GM12878 (cell line): ENCODE measurements around the gene SDHC. TPM values are rescaled to one million over a fixed set of nuclear protein-coding genes. Genes with fewer than 3 reads are reported as not detected.
A peak's percentile ranks its signal among the peaks of the same experiment; 100 is the strongest.

Experiments used
- ATAC-seq: fragments of 200-7000 bp; cut with Tn5 transposase; 3 replicates; pipeline ENCODE4 v1.9.1; 2020; ENCODE audit warnings: mild to moderate bottlenecking, moderate library complexity
- BruUV-seq: library from RNA; stranded (reverse); fragments of 400-500 nt; replicated peaks from 2 replicates; lab custom pipeline; 2021; lab: Mats Ljungman, UMichigan
- CTCF ChIA-PET: fragments of 300-600 bp; sonication (Branson Sonifier 250); formaldehyde crosslinking; extraction: SDS; loops from one replicate; lab custom pipeline; 2021; ENCODE audit warnings: inconsistent platforms; lab: Yijun Ruan, JAX
- POLR2A ChIA-PET: fragments of 350-600 bp; formaldehyde crosslinking; extraction: SDS; loops from one replicate; lab custom pipeline; 2021; ENCODE audit warnings: inconsistent platforms; lab: Charles Lee
- RAD21 ChIA-PET: fragments of 300-600 bp; sonication (Branson Sonifier 250); formaldehyde crosslinking; loops from one replicate; lab custom pipeline; 2023; ENCODE audit warnings: antibody characterized with exemption; ENCODE audit not compliant: unreplicated experiment; lab: Charles Lee
- SMC1A ChIA-PET: fragments of 300-600 bp; sonication (Branson Sonifier 250); formaldehyde crosslinking; loops from one replicate; lab custom pipeline; 2023; ENCODE audit not compliant: unreplicated experiment, uncharacterized antibody; lab: Charles Lee
- DNase-seq: peaks from one replicate; pipeline ENCODE4 v3.0.0-alpha.2; 2011; ENCODE audit warnings: low read depth, low spot score
- FAIRE-seq: peaks from 3 replicates; lab custom pipeline; 2011; peaks lifted over from hg19 to GRCh38; lab: Jason Lieb, UNC
- H2AFZ ChIP-seq: 2 replicates; pipeline ENCODE4 v1.6.0; 2011; ENCODE audit warnings: low read depth, low read length, control low read depth; ENCODE audit not compliant: control insufficient read depth
- H3K27ac ChIP-seq: 2 replicates; pipeline ENCODE4 v1.5.1; 2011; ENCODE audit warnings: control low read depth; ENCODE audit not compliant: control insufficient read depth, insufficient read depth
- H3K27me3 ChIP-seq, 2 experiments: replicated peaks in 1 of 2; 2 replicates each; pipeline versions ENCODE4 v1.6.0 to v1.6.1; 2011; ENCODE audit warnings: low read length in 1 of 2; ENCODE audit not compliant: control insufficient read depth in 2 of 2, insufficient read depth in 2 of 2
- H3K36me3 ChIP-seq, 2 experiments: 2 replicates each; pipeline ENCODE4 v1.5.1; 2011; ENCODE audit warnings: low read length in 1 of 2; ENCODE audit not compliant: control insufficient read depth in 2 of 2, insufficient read depth in 2 of 2
- H3K4me1 ChIP-seq: 2 replicates; pipeline ENCODE4 v1.6.1; 2011; ENCODE audit warnings: mild to moderate bottlenecking, low read length, moderate library complexity, mixed read lengths; ENCODE audit not compliant: control insufficient read depth, insufficient read depth
- H3K4me2 ChIP-seq: 2 replicates; pipeline ENCODE4 v1.6.0; 2011; ENCODE audit warnings: control low read depth; ENCODE audit not compliant: control insufficient read depth, insufficient read depth
- H3K4me3 ChIP-seq: fragments of 200-600 bp; sonication (generic); 2 replicates; pipeline ENCODE4 v1.5.1; 2016
- H3K79me2 ChIP-seq: 2 replicates; pipeline ENCODE4 v1.6.0; 2011; ENCODE audit warnings: low read length; ENCODE audit not compliant: control insufficient read depth, insufficient read depth
- H3K9ac ChIP-seq: 2 replicates; pipeline ENCODE4 v1.8.0; 2011; ENCODE audit warnings: low read length, control low read depth, mixed read lengths; ENCODE audit not compliant: control insufficient read depth, insufficient read depth
- H3K9me3 ChIP-seq: replicated peaks from 3 replicates; pipeline ENCODE4 v1.5.1; 2011; ENCODE audit warnings: mild to moderate bottlenecking, low read length; ENCODE audit not compliant: control insufficient read depth, insufficient read depth
- H4K20me1 ChIP-seq: 2 replicates; pipeline ENCODE4 v1.6.0; 2011; ENCODE audit not compliant: control insufficient read depth, insufficient read depth
- CBFB ChIP-seq: IDR thresholded peaks from 2 replicates; pipeline ENCODE4 v1.6.1; 2016; ENCODE audit warnings: antibody characterized with exemption, low read depth
- CHD4 ChIP-seq: fragments of 200-600 bp; sonication (generic); IDR thresholded peaks from 2 replicates; pipeline ENCODE4 v1.6.1; 2016; ENCODE audit warnings: mild to moderate bottlenecking
- ESRRA ChIP-seq: IDR thresholded peaks from 2 replicates; pipeline ENCODE4 v1.6.1; 2012; ENCODE audit warnings: mild to moderate bottlenecking, low read length, improper control_type of control experiment
- GABPA ChIP-seq: IDR thresholded peaks from 2 replicates; pipeline ENCODE4 v1.6.1; 2014; ENCODE audit warnings: antibody characterized with exemption, low read depth, mild to moderate bottlenecking, inconsistent platforms
- KAT2A ChIP-seq: conservative IDR thresholded peaks from 2 replicates; pipeline ENCODE4 v1.6.1; 2011; ENCODE audit warnings: low read depth, low read length; ENCODE audit not compliant: control insufficient read depth
- MEF2A ChIP-seq: IDR thresholded peaks from 2 replicates; pipeline ENCODE4 v1.6.1; 2011; ENCODE audit warnings: low read depth, mild to moderate bottlenecking, low read length, moderate library complexity; ENCODE audit not compliant: insufficient read depth
- MEF2B ChIP-seq: fragments of 450-650 bp; IDR thresholded peaks from 2 replicates; pipeline ENCODE4 v1.6.1; 2018; ENCODE audit warnings: mild to moderate bottlenecking, moderate library complexity; ENCODE audit not compliant: partially characterized antibody, poor library complexity, severe bottlenecking
- RAD21 ChIP-seq: IDR thresholded peaks from 2 replicates; pipeline ENCODE4 v1.6.1; 2011; ENCODE audit warnings: mild to moderate bottlenecking, low read depth, low read length, moderate library complexity; ENCODE audit not compliant: insufficient read depth
- REST ChIP-seq: IDR thresholded peaks from 2 replicates; pipeline ENCODE4 v1.6.1; 2012; ENCODE audit warnings: mild to moderate bottlenecking, low read depth, low read length
- TARDBP ChIP-seq: IDR thresholded peaks from 2 replicates; pipeline ENCODE4 v1.6.1; 2016; ENCODE audit warnings: borderline replicate concordance
- TCF12 ChIP-seq: IDR thresholded peaks from 2 replicates; pipeline ENCODE4 v1.6.1; 2011; ENCODE audit warnings: low read depth, mild to moderate bottlenecking, low read length
- ZNF24 ChIP-seq: fragments of 450-650 bp; IDR thresholded peaks from 2 replicates; pipeline ENCODE4 v1.6.1; 2017; ENCODE audit warnings: antibody characterized with exemption, mild to moderate bottlenecking
- WGBS: methylation state at CpG from one replicate; pipeline ENCODE4 v1.1.6; 2016; ENCODE audit warnings: low lambda C conversion rate; ENCODE audit not compliant: insufficient replicate concordance, insufficient coverage; ENCODE audit errors: missing lambda C conversion rate; 5-methylcytosine and 5-hydroxymethylcytosine counted together
- in situ Hi-C: fragments of 300-500 bp; cut with MboI; formaldehyde crosslinking; loops from 9 replicates; pipeline ENCODE4 v1.14.3; 2018; ENCODE audit warnings: mixed read lengths
- intact Hi-C: fragments of 100-400 bp; cut with micrococcal nuclease; formaldehyde crosslinking; loops from one replicate; pipeline ENCODE4 v1.14.2; 2022; ENCODE audit not compliant: unreplicated experiment
- polyA plus RNA-seq, 11 experiments: library from polyadenylated mRNA; depleted of rRNA in 4 of 11; unstranded in 6 of 11; stranded (reverse) in 5 of 11; fragments of >200 nt; fragmentation: Nextera tagmentation in 4 of 11; fragmentation: Illumina TruSeq in 1 of 11; extraction: Ambion mirVana in 4 of 11; extraction: Trizol in 1 of 11; gene quantifications; 1 replicate in 1 of 11; 2 replicates in 10 of 11; pipeline versions ENCODE4 v1.2.1 to v1.2.3, GENCODE V29; 2011 to 2016; ENCODE audit warnings: inconsistent platforms in 2 of 11, missing spikeins in 2 of 11, low read depth in 1 of 11
- total RNA-seq, 4 experiments: library from RNA; depleted of rRNA in 3 of 4; stranded (reverse); fragments of >200 nt in 3 of 4; fragmentation: Illumina TruSeq in 1 of 4; extraction: Trizol in 1 of 4; gene quantifications; 2 replicates each; pipeline versions ENCODE4 v1.2.1 to v1.2.3, GENCODE V29; 2013 to 2021

Gene SDHC
- total and polyA plus RNA-seq, 10 of the 15 experiments (the other 5 are each of a cell fraction or from before 2014, with no cell fraction given), result 18.4 to 340 (median 178) TPM

- peak overlapping the region; percentile 97 for H3K27ac ChIP-seq
- RAD21 ChIA-PET, result no interaction called here
- POLR2A ChIA-PET, result no interaction called here
- peak overlapping the region; percentile 99 for H3K9ac ChIP-seq
- peak overlapping the region; percentile 97 for H2AFZ ChIP-seq
- intact Hi-C loops, result loop anchor here (10.0 kb wide), 2 partner anchors 136 to 346 kb away; partner anchors contain the start of gene DUSP12
- H3K79me2 ChIP-seq, result no peaks in the 10 kb centered on the region
- H3K4me1 ChIP-seq, result 0 out of 2 replicates have a peak, but pooled peaks cover 3% of the 10 kb centered on the region
- TF ChIP-seq RAD21 (no peak), KAT2A (no peak), GABPA (no peak), MEF2A (0 out of 2 replicates have a peak, but pooled peaks have one; percentile 10), TARDBP (no peak), REST (0 out of 2 replicates have a peak, but pooled peaks have one; percentile 19), TCF12 (no peak), ESRRA (no peak), MEF2B (no peak), CHD4 (no peak), ZNF24 (peak; percentile 3), CBFB (no peak)
- TF ChIP-seq, all 136 proteins: peak for 3
- H3K36me3 ChIP-seq, result no peaks in the 10 kb centered on the region
- WGBS, result 4% methylated on average over 17 of the region's 17 CpGs
- in situ Hi-C loops, result no loop called here
- no peaks in the 10 kb centered on the region for H3K9me3 ChIP-seq
- TSS peak; percentile 94 for BruUV-seq
- no peaks in the 10 kb centered on the region for H3K27me3 ChIP-seq
- H3K4me2 ChIP-seq, result peak overlapping the region; percentile 98
- FAIRE-seq (no peak), DNase-seq (no peak), ATAC-seq (peak; percentile 33)
- no peaks in the 10 kb centered on the region for H4K20me1 ChIP-seq
- ChIA-PET SMC1A (no interaction called here), CTCF (no interaction called here)
- peak overlapping the region; percentile 87; the same call in 1 of the 2 replicates for H3K4me3 ChIP-seq
Measured at GRCh38 chr1:161398900-161399256, 84.7 kb downstream of the SDHC start.
